C4-2B (cell line): ENCODE results near the gene SEMA3A.

Experiments
- CTCF ChIP-seq: fragments of 450-650 bp; conservative IDR thresholded peaks from 2 replicates; pipeline ENCODE4 v1.5.1; 2017; ENCODE audit warnings: mild to moderate bottlenecking
- ZFX ChIP-seq: fragments of 450-650 bp; IDR thresholded peaks from 2 replicates; pipeline ENCODE4 v1.6.1; 2017

- TF ChIP-seq CTCF (no peak), ZFX (no peak)
Observed at GRCh38 chr7:83987764-83988163, 206.8 kb downstream of the SEMA3A start.
